SH-SY5Y (cell line): ENCODE results near the gene RARRES2.

ENCODE experiments used
- GATA2 ChIP-seq: IDR thresholded peaks from 2 replicates; pipeline ENCODE4 v1.6.1; 2011; ENCODE audit warnings: mild to moderate bottlenecking, low read depth, low read length
- GATA3 ChIP-seq: IDR thresholded peaks from 2 replicates; pipeline ENCODE4 v1.6.1; 2011; ENCODE audit warnings: low read depth, mild to moderate bottlenecking, low read length, moderate library complexity

GRCh38 chr7:150379441-150380379 lies 38.3 kb upstream of the RARRES2 start:
- peak; percentile 43; the same call in 1 of the 2 replicates for TF ChIP-seq GATA2
- no peak for TF ChIP-seq GATA3
